OCI-LY1 (cell line): ENCODE data around the gene SLFN13.

ENCODE experiments used
- H2AFZ ChIP-seq: fragments of 200-600 bp; sonication (generic), shearing (Covaris generic); 2 replicates; pipeline ENCODE4 v1.6.0; 2014; ENCODE audit warnings: antibody characterized with exemption, mild to moderate bottlenecking, low read length
- H3F3A ChIP-seq: fragments of 200-600 bp; sonication (generic), shearing (Covaris generic); 2 replicates; pipeline ENCODE4 v1.6.0; 2014; ENCODE audit warnings: mild to moderate bottlenecking, antibody characterized with exemption, low read length, moderate library complexity; ENCODE audit not compliant: insufficient read depth
- H3K27ac ChIP-seq: fragments of 200-600 bp; sonication (generic); 2 replicates; pipeline ENCODE4 v1.5.1; 2014; ENCODE audit warnings: low read length, mixed run types, mild to moderate bottlenecking, low read depth; ENCODE audit not compliant: poor library complexity, severe bottlenecking
- H3K27me3 ChIP-seq: fragments of 200-600 bp; sonication (generic); 2 replicates; pipeline ENCODE4 v1.6.0; 2014; ENCODE audit warnings: antibody characterized with exemption, mild to moderate bottlenecking, low read length, moderate library complexity; ENCODE audit not compliant: insufficient read depth
- H3K36me3 ChIP-seq: fragments of 200-600 bp; sonication (generic); 2 replicates; pipeline ENCODE4 v1.6.1; 2014; ENCODE audit warnings: mild to moderate bottlenecking, antibody characterized with exemption, low read length, moderate library complexity, mixed read lengths; ENCODE audit not compliant: insufficient read depth
- H3K4me1 ChIP-seq: fragments of 200-600 bp; sonication (generic); 2 replicates; pipeline ENCODE4 v1.5.1; 2014; ENCODE audit warnings: mild to moderate bottlenecking, low read length, moderate library complexity; ENCODE audit not compliant: insufficient read depth, severe bottlenecking
- H3K4me2 ChIP-seq: fragments of 200-600 bp; sonication (generic), shearing (Covaris generic); 2 replicates; pipeline ENCODE4 v1.6.1; 2014; ENCODE audit warnings: low read length
- H3K4me3 ChIP-seq: fragments of 200-600 bp; sonication (generic); 2 replicates; pipeline ENCODE4 v1.5.1; 2014; ENCODE audit warnings: low read length, low read depth, mild to moderate bottlenecking, mixed read lengths; ENCODE audit not compliant: poor library complexity, severe bottlenecking
- H3K79me2 ChIP-seq: fragments of 200-600 bp; shearing (Covaris generic); 2 replicates; pipeline ENCODE4 v1.6.1; 2016; ENCODE audit warnings: mixed run types, low read length, mixed read lengths; ENCODE audit not compliant: insufficient read depth
- H3K9ac ChIP-seq: fragments of 200-600 bp; sonication (generic), shearing (Covaris generic); 2 replicates; pipeline ENCODE4 v1.6.1; 2014; ENCODE audit warnings: mild to moderate bottlenecking, low read length, mixed read lengths
- H3K9me2 ChIP-seq: fragments of 200-600 bp; sonication (generic), shearing (Covaris generic); 2 replicates; pipeline ENCODE4 v1.6.1; 2014; ENCODE audit warnings: low read depth, mild to moderate bottlenecking, low read length, mixed read lengths
- H3K9me3 ChIP-seq: fragments of 200-600 bp; shearing (Covaris generic); 2 replicates; pipeline ENCODE4 v1.6.1; 2014; ENCODE audit warnings: low read length, mixed read lengths
- H4K20me1 ChIP-seq: fragments of 200-600 bp; sonication (generic), shearing (Covaris generic); 2 replicates; pipeline ENCODE4 v1.6.0; 2016; ENCODE audit warnings: mild to moderate bottlenecking, low read length; ENCODE audit not compliant: insufficient read depth
- EZH2 ChIP-seq: fragments of 200-600 bp; sonication (generic), shearing (Covaris generic); IDR thresholded peaks from 2 replicates; pipeline ENCODE4 v1.8.0; 2017; ENCODE audit warnings: borderline replicate concordance, mixed run types, mild to moderate bottlenecking, antibody characterized with exemption, low read length, moderate library complexity, mixed read lengths
- TF ChIP-seq, protein P1 (sequence below): fragments of 200-600 bp; sonication (generic), shearing (Covaris generic); IDR thresholded peaks from 2 replicates; pipeline ENCODE4 v1.5.1; 2017; ENCODE audit warnings: mild to moderate bottlenecking, antibody characterized with exemption, low read length, moderate library complexity, mixed read lengths

The SLFN13 gene

DNA sequence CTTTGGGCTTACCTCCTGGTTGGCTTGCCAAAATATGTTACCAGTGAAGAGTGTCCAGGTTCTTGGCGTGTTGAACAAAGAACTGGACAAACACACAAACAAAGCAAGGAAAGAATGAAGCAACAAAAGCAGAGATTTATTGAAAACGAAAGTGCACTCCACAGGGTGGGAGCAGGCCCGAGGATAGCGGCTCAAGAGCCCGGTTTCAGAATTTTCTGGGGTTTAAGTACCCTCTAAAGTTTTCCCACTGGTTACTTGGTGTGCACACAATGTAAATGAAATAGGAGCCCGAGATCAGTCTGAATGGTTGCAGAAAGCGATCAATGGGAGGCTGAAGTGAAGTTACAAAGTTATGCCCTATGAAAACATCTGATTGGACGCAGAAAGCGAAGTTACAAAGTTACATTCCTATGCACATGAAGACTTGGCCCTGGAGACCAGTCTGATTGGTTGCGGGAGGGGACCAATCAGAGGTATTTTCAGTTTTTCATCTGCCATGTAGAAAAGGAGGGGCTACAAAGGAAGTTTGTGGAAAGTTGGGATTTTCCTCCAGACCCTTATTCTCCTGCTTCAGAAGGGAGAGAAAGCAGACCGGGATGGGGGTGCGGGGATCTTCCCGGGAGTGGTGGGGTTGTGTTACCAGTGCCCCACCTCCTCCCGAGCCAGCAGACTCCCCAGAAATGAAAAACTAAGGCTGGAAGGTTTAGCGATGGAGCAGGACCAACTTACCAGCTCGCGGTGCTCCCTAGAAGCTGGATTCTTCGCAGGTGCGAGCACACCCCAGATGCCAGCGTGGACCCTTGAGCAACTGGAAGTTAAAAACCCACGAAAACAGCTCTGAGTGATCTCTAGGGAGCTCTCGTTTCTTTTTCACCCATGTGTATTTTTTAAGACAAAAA, 16.1 kb downstream of the SLFN13 start, which contains the start of gene SLFN12:
TSS of gene SLFN12 (minus strand) at position 325 of the 899 bp plus-strand sequence. CDS start 9,472 bp downstream, outside the sequence.
- no peaks in the 10 kb centered on the region for H3K79me2 ChIP-seq
- H3K9me3 ChIP-seq, result no peaks in the 10 kb centered on the region
- no peak within 1 kb of the TSS for H3K27ac ChIP-seq
- no peak within 1 kb of the TSS for H3K4me3 ChIP-seq
- TF ChIP-seq EZH2, result no peak
- TF ChIP-seq, protein P1, sequence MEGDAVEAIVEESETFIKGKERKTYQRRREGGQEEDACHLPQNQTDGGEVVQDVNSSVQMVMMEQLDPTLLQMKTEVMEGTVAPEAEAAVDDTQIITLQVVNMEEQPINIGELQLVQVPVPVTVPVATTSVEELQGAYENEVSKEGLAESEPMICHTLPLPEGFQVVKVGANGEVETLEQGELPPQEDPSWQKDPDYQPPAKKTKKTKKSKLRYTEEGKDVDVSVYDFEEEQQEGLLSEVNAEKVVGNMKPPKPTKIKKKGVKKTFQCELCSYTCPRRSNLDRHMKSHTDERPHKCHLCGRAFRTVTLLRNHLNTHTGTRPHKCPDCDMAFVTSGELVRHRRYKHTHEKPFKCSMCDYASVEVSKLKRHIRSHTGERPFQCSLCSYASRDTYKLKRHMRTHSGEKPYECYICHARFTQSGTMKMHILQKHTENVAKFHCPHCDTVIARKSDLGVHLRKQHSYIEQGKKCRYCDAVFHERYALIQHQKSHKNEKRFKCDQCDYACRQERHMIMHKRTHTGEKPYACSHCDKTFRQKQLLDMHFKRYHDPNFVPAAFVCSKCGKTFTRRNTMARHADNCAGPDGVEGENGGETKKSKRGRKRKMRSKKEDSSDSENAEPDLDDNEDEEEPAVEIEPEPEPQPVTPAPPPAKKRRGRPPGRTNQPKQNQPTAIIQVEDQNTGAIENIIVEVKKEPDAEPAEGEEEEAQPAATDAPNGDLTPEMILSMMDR, result no peak
- H3K9me2 ChIP-seq, result no peaks in the 10 kb centered on the region
- H2AFZ ChIP-seq, result no peak within 1 kb of the TSS
- H3K27me3 ChIP-seq, result peaks cover 7% of the 10 kb centered on the region; the same call in 1 of the 2 replicates
- no peaks in the 10 kb centered on the region for H3K36me3 ChIP-seq
- no peak within 1 kb of the TSS for H3K9ac ChIP-seq
- H3K4me1 ChIP-seq, result no peaks in the 10 kb centered on the region
- no peak within 1 kb of the TSS for H3K4me2 ChIP-seq
- no peaks in the 10 kb centered on the region for H4K20me1 ChIP-seq
- no peaks in the 10 kb centered on the region for H3F3A ChIP-seq

DNA sequence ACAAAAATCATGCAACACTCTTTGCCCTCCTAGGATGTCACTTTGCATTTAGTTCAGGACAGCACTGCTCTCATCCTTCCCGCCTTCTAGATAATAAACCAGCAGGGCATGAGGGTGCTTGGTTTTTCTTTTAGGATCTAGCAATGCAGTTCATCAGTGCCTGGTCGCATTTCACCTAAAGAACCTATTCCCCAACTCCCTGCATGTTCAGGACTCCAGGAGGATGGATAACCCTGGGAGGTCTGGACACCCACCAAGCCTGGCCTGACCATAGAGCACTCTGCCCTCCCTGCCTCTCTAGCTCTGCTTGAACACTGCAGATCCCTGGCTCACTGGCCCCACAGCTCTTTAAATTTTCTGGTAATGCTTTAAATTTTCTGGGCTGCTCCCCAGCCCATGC, 18.9 kb downstream of the SLFN13 start:
- no peaks in the 10 kb centered on the region for H3K9me3 ChIP-seq
- peaks cover 7% of the 10 kb centered on the region; the same call in 1 of the 2 replicates for H3K27me3 ChIP-seq
- no peaks in the 10 kb centered on the region for H4K20me1 ChIP-seq
- no peak overlapping the region for H2AFZ ChIP-seq
- no peak overlapping the region for H3K4me3 ChIP-seq
- no peaks in the 10 kb centered on the region for H3F3A ChIP-seq
- TF ChIP-seq EZH2, result no peak
- TF ChIP-seq, protein P1, result no peak
- no peaks in the 10 kb centered on the region for H3K9me2 ChIP-seq
- no peaks in the 10 kb centered on the region for H3K79me2 ChIP-seq
- no peak overlapping the region for H3K9ac ChIP-seq
- H3K27ac ChIP-seq, result no peak overlapping the region
- no peak overlapping the region for H3K4me2 ChIP-seq
- H3K36me3 ChIP-seq, result no peaks in the 10 kb centered on the region
- H3K4me1 ChIP-seq, result no peaks in the 10 kb centered on the region

DNA sequence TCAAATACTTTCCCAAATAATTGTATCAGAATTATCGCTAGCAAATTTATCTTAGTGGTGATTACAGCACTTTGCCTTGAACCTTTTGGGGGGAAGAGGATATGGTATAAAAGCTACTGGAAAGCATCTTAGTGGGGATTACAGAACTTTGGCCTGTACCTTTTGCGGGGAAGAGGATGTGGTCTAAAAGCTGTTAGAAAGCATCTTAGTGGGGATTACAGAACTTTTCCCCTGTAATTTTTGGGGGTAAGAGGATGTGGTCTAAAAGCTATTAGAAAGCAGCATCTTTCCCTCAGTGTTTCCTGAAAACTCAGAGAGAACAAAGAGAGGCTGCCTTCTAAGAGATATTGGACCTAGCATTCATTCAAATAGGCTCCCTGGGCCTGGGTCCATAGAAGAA, 20.3 kb downstream of the SLFN13 start:
- Histone ChIP-seq H3K9me2 (no peaks in the 10 kb centered on the region), H3K9ac (no peak overlapping the region)

More for the DNA sequence above, 20.3 kb downstream of the SLFN13 start:
- Histone ChIP-seq H4K20me1 (no peaks in the 10 kb centered on the region), H3F3A (no peaks in the 10 kb centered on the region), H3K4me1 (no peaks in the 10 kb centered on the region), H2AFZ (no peak overlapping the region), H3K4me2 (no peak overlapping the region), H3K9me3 (no peaks in the 10 kb centered on the region), H3K4me3 (no peak overlapping the region), H3K36me3 (no peaks in the 10 kb centered on the region), H3K27me3 (peaks cover 7% of the 10 kb centered on the region; the same call in 1 of the 2 replicates), H3K79me2 (no peaks in the 10 kb centered on the region), H3K27ac (no peak overlapping the region)
- TF ChIP-seq, protein P1, result no peak
- no peak for TF ChIP-seq EZH2
